Gastrocnemius medialis (tissue), 4 donors: ENCODE measurements around the gene USP7.

Experiments used
- CTCF ChIP-seq, 5 experiments: fragments of 450-650 bp in 3 of 5; fragments of 200-600 bp in 2 of 5; sonication (generic) in 2 of 5; IDR thresholded peaks in 4 of 5; conservative IDR thresholded peaks in 1 of 5; 1 replicate in 4 of 5; 2 replicates in 1 of 5; pipeline ENCODE4 v1.5.1; 2016 to 2019; ENCODE audit warnings: antibody characterized with exemption in 5 of 5, mild to moderate bottlenecking in 3 of 5, moderate library complexity in 3 of 5
- POLR2A ChIP-seq, 2 donors: fragments of 450-650 bp; IDR thresholded peaks; one replicate each; pipeline ENCODE4 v1.6.1; 2017; ENCODE audit warnings: antibody characterized with exemption in 2 of 2, mild to moderate bottlenecking in 2 of 2, moderate library complexity in 2 of 2

GRCh38 chr16:8959921-8960787, 3.6 kb downstream of the USP7 start:
- TF ChIP-seq CTCF (IDR thresholded peaks at IDR 0.05 in 4 of 5, conservative IDR thresholded peaks at IDR 0.05 in 1 of 5) (no peak), POLR2A (IDR thresholded peaks at IDR 0.05) (no peak)
